Epithelial cell of esophagus (primary cell): ENCODE measurements around the gene NADSYN1.
"Not testable (repeated sequence)": the region's sequence is repeated elsewhere in the genome, so short reads cannot be mapped to it uniquely, and the experiment has no call there.

Source experiments
- DNase-seq: peaks from one replicate; pipeline ENCODE4 v3.0.0; 2010; ENCODE audit warnings: low read depth
- H3K4me3 ChIP-seq: 2 replicates; pipeline ENCODE4 v1.5.1; 2011; ENCODE audit warnings: mild to moderate bottlenecking, low read length, control low read depth
- CTCF ChIP-seq: IDR thresholded peaks from 2 replicates; pipeline ENCODE4 v1.5.1; 2011; ENCODE audit warnings: low read depth, mild to moderate bottlenecking, low read length, control low read depth, inconsistent platforms; ENCODE audit not compliant: insufficient read depth; ENCODE audit errors: missing control alignments

NADSYN1 gene

DNA sequence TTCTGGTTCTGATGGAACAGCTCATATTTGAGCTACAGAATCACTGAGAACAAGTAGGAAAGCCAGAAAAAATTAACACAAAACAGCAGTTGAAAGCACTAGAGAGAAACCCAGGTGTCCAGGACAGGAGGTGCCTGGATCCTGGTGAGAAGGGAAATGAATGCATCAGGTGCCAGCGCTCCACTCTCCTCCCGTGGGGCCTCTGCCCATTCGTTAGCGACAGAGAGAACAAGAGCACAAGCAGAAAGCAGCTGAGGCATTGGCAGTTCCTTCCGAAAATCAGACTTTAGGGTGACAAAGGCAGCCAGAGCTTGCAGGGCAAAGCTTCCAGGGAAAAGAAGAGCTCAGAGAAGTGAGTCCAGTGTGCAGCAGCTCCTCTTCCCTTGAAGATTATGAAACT is 54.1 kb downstream of the NADSYN1 start:
- no peak overlapping the region for H3K4me3 ChIP-seq
- no peak for TF ChIP-seq CTCF
- DNase-seq: no peak

DNA sequence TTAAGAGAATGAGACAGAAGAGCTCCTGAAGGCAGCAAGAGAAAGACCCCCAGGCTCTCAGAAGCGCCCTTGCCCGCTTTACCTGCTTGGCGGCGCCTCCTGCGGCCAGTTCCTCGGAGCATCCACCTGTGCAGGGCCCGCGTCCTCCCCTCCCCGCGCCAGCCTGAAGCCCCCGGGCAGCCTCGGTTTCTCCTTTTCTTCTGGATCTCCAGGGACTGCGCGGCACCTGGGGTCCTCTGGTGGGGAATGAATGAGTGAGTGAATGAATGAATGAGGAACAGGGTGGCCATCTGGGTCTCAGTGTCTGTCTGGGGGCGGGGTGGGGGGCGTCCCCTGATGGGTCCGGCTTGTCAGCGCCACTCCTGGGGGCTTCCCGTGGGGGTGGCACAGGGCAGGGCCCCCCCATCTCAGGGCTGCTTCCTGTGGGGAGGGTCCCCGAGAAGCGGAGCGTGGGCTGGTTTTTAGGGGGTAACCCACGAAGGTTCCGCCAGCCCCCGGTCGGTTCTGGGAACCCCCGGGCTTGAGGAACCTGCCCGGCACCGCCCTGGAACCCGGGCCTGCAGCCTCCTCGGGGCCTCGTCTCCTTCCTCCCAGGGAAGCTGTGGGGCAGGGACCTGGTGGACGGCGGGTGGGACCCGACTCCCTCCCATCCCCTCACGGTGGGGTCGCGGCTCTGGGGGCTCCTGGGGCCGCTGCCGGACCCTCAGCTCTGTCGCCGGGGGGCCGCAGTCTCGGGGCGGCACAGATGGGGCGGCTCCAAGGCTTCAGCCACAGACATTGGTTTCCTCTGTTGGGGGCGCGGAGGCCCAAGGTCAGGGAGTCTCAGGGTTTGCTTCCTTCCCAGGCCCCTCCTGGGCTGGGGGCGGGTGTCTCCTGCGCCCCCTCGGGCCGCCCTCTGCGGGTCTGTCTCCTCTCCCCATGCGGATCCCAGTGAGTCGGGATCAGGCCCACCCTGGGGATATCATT is 65.8 kb downstream of the NADSYN1 start:
- DNase-seq: no peak
- H3K4me3 ChIP-seq: no peak overlapping the region
- TF ChIP-seq CTCF: no peak

GRCh38 chr11:71519546-71519945 is 66.5 kb downstream of the NADSYN1 start:
- no peak for DNase-seq
- no peak overlapping the region for H3K4me3 ChIP-seq
- no peak for TF ChIP-seq CTCF

GRCh38 chr11:71525188-71525937 is 72.4 kb downstream of the NADSYN1 start:
- no peak for DNase-seq
- no peak overlapping the region for H3K4me3 ChIP-seq
- TF ChIP-seq CTCF: no peak

DNA sequence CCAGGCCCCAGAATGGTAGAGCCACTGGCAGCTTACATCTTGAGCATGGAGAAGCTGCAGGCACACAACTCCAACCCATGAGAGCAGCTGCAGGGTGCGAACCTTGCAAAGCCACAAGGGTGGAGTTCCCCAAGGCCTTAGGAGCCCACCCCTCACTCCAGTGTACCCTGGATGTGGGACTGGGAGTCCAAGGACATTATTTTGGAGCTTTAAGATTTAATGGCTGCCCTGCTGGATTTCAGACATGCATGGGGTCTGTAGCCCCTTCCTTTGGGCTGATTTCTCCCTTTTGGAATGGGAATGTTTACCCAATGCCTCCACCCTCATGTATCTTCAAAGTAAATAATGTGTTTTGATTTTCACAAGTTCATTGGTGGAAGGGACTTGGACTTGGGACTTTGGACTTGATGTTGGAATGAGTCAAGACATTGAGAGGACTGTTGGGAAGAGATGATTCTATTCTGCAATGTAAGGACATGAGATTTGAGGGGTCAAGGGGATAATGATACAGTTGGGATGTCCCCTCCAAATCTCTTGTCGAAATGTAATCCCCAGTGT is 73.0 kb downstream of the NADSYN1 start:
- no peak for DNase-seq
- no peak for TF ChIP-seq CTCF
- no peak overlapping the region for H3K4me3 ChIP-seq

DNA sequence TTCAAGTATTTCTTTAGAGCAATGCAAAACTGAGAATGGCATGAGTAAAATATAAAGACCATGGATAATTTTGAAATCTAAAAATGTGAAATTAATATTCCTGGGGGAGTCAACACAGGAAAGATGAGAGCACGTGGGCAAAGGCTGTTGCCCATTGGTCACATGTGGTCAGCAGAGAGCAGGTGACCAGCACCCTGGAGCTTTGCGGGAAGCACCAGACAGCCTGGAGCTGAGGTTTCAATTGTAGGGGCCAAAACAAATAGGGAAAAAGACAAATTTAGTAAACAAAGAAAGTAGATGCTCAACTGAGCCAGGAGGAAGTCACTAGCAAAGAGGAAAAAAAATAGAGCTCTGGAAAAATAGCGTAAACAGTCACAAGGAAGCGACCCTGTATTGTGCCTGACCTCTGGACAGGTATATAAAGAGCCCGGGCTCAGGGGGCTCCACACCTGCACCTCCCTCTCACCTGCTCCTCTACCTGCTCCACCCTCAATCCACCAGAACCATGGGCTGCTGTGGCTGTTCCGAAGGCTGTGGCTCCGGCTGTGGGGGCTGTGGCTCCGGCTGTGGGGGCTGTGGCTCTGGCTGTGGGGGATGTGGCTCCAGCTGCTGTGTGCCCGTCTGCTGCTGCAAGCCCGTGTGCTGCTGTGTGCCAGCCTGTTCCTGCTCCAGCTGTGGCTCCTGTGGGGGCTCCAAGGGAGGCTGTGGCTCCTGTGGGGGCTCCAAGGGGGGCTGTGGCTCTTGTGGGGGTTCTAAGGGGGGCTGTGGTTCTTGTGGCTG is 74.0 kb downstream of the NADSYN1 start, which contains the start of gene KRTAP5-7:
KRTAP5-7 (plus strand) TSS at position 472 of the 780 bp plus-strand sequence; CDS start at position 506, 34 bp downstream.
- DNase-seq: not testable (repeated sequence)

More for the DNA sequence above, 74.0 kb downstream of the NADSYN1 start, which contains the start of gene KRTAP5-7:
- H3K4me3 ChIP-seq: not testable (repeated sequence)
